WTC11 (cell line): ENCODE data around the gene TSHZ1.

Experiments used
- CTCF ChIP-seq: fragments of 200-600 bp; IDR thresholded peaks from 2 replicates; pipeline ENCODE4 v1.8.0; 2022; ENCODE audit warnings: antibody characterized with exemption
- KAT7 ChIP-seq: sonication (generic); formaldehyde crosslinking; IDR thresholded peaks from 2 replicates; pipeline ENCODE4 v1.8.1; 2023; ENCODE audit warnings: missing genetic modification reagents, mild to moderate bottlenecking, borderline replicate concordance
- SP1 ChIP-seq: sonication (generic); formaldehyde crosslinking; conservative IDR thresholded peaks from 2 replicates; pipeline ENCODE4 v1.8.1; 2022; ENCODE audit warnings: missing genetic modification reagents
- TF ChIP-seq, protein P1 (sequence below): sonication (generic); formaldehyde crosslinking; conservative IDR thresholded peaks from 2 replicates; pipeline ENCODE4 v1.8.1; 2022; ENCODE audit warnings: mild to moderate bottlenecking, missing genetic modification reagents

GRCh38 chr18:75289761-75290160, 79.2 kb downstream of the TSHZ1 start:
- TF ChIP-seq, protein P1, sequence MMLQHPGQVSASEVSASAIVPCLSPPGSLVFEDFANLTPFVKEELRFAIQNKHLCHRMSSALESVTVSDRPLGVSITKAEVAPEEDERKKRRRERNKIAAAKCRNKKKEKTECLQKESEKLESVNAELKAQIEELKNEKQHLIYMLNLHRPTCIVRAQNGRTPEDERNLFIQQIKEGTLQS (CRISPR knock-in tag): no peak
- TF ChIP-seq CTCF (no peak), KAT7 (CRISPR knock-in tag) (no peak), SP1 (CRISPR knock-in tag) (no peak)
